IPS DF 4.7 (cell line): ENCODE measurements around the gene DESI2.
"Not testable (repeated sequence)": the region's sequence is repeated elsewhere in the genome, so short reads cannot be mapped to it uniquely, and the experiment has no call there.

Experiments used
- DNase-seq: peaks from one replicate; pipeline ENCODE4 v3.0.0-alpha.2; 2013; ENCODE audit warnings: low spot score; ENCODE audit errors: extremely low read depth

The DESI2 gene

DNA sequence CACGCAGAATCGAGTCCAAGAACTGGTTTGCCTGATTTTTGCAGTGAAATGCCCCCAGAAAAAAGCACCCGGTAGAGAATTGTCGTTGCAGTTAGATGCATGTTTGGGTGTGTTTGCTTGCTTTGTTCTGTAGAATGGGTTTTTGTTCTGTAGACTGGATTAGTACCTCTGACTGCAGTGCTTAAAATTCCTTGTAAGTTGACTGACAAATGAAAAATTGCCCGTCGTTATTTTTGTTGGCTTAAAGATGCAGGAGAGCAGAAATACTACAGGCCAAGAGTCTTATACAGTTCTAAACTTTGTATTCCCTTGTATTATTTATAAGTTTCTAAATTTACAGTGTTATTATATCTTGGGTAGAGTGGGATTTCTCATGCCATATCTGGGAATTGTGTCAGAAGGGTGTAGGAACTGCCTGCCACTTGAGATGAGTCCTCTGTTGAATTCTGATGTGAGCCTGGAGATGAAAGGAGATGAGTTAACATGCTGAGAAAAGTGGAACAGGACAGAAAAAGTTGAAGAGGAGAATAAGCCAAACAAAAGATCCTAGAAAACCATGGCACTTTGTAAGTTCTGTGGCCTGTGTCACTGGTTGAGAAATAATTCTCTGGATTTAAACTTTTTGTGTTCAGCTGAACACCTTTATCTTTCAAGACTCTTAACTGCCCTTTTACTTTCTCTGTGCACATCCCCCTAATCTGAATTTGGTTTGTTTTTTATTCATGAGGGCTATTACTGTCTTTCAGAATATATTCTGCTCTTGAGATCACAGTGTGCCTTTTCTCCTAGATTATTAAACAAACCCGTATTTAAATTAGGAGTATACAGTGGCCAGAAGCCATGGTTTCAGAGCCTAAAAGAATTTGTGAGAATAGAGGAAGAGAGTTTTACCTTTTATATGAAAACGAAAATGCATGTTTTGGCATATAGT is 1.4 kb downstream of the DESI2 start:
- no peak for DNase-seq

DNA sequence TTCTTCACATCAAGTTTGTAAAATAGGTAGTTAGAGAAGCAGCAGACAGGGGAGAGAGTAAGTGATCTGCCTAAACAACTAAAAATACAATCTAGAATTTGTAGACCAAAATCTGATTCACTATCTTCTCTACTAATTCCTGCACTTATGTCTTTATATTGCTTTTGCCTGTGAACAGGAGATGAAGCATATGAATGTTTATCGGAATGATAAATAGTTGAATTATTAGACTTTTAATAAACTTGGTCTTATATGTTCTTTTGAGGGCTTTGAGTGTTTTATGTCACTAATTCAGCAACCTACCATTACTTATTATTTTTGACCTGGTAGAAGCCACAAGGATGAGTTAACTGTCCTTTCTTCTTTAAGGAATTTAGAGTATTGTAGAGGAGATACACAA is 2.3 kb downstream of the DESI2 start:
- DNase-seq: no peak

DNA sequence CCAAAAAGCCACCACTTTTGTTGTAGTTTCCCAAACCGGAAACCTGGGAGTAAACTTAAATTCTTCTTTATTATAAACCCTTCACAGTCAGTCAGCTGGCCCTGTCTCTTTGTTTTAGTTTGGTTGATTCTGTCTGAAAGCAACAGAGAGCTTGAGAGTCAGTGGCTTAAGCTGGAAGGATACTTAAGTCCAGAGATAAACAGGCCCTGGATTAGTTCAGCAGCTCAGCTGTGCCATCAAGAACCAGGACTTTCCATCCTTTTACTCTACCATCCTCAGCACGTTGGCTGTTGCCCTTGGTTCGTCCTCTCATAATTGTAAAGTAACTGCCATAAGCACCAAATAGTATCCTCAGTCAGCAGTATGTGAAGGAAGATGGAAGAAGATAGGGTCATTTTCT is 4.5 kb downstream of the DESI2 start:
- no peak for DNase-seq

DNA sequence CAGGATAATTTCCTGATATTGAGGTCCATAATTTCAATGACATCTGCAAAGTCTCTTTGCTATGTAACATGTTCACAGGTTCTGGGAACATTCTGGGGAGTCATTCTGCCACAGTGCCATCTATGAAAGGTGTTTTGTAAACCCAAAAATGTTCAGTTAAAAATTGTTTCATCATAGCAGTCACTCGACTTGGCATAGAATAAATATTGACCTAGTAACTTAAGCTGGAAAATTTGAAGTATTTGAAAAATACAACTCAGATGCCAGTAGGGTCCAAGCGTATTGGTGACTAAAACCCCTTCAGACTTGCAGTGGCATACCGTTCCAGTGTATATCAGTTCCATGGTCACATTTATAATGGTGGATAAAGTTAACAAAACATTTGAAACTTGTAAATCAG is 6.8 kb downstream of the DESI2 start:
- no peak for DNase-seq

DNA sequence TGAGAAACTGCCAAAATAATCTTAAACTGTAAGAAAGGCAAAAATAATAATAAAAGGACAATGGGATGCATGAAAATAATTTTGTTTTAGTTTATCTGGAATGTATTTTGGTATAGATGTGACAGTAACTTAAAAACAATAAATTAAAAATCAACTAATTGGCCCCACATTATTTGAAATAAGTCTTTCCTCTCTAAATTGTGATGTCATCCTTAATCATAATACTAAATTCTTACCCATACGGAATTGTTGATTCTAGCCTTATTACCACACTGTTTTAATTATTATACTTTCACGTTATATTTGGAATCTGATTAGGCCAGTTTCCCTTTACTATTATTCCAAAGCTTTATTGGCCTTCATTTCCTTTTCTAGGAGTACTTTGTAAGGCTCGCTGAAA is 7.7 kb downstream of the DESI2 start:
- DNase-seq: no peak

DNA sequence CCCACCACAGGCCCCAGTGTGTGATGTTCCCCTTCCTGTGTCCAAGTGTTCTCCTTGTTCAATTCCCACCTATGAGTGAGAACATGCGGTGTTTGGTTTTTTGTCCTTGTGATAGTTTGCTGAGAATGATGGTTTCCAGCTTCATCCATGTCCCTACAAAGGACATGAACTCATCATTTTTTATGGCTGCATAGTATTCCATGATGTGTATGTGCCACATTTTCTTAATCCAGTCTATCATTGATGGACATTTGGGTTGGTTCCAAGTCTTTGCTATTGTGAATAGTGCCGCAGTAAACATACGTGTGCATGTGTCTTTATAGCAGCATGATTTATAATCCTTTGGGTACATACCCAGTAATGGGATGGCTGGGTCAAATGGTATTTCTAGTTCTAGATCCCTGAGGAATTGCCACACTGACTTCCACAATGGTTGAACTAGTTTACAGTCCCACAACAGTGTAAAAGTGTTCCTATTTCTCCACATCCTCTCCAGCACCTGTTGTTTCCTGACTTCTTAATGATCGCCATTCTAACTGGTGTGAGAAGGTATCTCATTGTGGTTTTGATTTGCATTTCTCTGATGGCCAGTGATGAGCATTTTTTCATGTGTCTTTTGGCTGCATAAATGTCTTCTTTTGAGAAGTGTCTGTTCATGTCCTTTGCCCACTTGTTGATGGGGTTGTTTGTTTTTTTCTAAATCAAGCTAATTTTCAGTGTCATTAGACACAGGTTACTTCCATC is 8.8 kb downstream of the DESI2 start:
- not testable (repeated sequence) for DNase-seq

DNA sequence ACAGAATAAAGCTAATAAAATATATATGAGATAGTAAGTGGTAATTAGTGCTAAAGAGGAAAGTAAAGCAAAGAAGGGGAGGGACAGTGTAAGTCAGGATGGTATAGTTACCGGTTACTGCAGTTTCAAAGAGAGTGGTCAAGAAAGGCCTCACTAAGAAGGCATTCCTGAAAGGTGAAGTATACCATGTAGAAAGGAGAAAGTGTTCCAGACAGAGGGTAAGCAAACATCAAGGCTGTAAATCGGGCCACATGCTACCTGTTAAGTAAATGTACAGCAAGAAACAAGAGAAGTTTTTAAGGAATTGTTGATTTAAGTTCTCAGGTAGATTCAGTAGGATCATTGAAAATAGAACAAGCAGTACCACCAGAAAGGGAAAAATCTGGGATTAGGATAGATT is 9.7 kb downstream of the DESI2 start:
- no peak for DNase-seq

DNA sequence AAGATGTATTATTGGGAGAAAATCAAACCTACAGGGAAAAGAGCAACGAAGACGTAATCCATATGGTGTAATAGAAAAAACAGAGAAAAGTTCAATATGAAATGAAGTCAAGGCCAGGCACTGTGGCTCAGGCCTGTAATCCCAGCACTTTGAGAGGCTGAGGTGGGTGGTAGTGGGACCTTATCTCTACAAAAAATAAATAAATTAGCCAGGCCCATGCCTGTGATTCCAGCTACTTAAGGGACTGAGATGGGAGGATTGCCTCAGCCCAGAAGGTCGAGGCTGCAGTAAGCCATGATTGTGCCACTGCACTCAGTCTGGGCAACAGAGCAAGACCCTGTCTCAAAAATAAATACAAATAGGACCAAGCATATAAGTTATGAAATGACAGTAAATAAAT is 11.4 kb downstream of the DESI2 start:
- no peak for DNase-seq

DNA sequence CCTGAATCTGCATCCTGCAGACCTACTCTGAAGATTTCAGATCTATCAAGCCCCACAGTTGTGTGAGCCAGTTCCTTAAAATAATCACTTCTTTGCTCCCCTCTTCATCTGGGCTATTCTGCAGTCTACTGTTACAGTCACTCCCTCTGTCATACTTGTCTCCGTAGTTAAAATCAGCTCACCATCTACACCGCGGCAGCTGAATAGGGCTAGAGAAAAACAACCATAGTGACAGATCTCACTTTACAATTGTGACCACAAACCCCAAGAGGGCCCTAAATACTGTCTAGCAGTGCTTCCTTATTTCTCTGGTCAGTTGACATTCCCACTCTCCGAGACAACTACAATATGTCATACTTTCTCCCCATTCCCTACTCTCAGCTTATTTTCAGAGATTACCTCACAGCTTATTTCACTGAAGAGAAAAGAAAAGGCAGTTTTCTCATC is 12.9 kb downstream of the DESI2 start:
- DNase-seq: no peak

DNA sequence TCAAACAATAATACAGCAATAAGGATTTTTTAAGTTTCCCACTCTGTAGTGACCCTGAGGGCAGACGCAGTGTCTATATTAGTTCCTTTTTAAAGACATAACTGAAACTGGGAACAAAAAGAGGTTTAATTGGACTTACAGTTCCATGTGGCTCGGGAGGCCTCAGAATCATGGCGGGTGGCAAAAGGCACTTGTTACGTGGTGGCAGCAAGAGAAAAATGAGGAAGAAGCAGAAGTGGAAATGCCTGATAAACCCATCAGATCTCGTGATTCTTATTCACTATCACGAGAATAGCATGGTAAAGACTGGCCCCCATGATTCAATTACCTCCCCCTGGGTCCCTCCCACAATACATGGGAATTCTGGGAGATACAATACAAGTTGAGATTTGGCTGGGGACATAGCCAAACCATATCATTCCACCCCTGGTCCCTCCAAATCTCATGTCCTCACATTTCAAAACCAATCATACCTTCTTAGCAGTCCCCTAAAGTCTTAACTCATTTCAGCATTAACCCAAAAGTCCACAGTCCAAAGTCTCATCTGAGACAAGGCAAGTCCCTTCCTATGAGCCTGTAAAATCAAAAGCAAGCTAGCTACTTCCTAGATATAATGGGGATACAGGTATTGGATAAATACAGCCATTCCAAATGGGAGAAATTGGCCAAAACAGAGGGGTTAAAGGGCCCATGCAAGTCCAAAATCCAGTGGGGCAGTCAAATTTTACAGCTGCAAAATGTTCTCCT is 13.9 kb downstream of the DESI2 start:
- not testable (repeated sequence) for DNase-seq

DNA sequence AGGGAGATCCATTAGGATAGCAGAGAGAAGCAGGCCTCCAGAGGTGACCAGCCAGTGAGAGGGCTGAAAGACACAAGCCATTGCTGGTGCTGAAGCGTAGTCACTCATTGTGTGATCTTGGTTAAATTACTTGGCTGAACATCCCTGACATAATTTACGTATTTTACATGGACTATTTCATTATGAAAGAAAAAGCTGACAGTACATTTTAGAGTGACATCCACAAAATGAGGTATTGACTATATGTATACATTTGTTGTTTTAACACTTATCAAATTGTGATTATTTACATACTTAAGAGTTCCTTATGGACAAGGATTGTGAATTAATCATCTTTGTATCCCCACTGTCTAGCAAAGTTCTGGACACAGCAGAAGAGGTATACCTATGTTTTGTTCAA is 14.9 kb downstream of the DESI2 start:
- DNase-seq: no peak

DNA sequence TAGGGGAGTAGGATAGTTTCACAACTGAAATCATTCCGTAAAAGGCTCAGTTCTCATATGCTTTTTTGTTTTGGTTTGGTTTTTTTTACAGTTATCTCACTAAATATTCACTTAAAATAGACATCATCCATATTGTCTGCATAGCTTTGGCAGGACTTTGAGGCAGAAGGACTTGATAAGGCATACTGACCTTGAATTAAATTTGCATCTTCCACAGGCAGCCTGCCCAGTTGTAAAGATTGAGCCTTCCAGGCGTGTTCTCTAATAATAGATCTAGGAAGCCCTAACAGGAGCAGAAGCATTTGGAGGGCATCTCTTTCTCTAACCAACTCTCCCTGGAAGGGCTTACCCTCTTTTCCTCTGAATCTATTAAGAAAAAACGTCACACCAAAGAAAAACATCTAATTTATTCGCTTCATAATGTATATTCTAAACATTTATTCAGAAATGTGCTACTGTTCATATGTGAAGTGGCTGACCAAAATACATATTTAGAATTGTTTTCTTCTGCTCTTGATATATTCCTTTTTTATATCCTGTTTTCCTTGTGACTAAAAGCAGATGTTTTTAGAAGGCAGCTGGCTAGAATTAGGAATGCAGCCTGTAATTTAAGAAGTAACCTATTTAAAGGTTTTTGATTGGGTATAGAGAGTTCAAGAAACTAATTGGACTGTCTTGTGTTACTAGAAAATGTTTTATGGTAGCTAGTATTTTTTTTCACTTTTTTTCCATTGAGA is 20.2 kb downstream of the DESI2 start:
- no peak for DNase-seq

DNA sequence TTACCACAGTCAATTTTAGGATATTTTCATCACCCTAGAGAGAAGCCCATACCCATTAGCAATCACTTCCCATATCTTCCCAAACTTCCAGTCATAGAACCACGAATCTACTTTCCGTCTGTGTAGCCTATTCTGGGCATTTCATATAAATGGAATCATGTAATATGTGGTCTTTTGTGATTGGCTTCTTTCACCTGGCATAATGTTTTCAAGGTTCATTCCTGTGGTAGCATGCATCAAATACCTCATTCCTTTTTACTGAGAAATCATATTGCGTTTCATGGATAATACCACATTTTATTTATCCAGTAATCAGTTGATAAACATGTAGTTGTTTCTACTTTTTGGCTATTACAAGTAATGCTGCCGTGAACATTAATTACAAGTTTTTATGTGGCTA is 21.5 kb downstream of the DESI2 start:
- no peak for DNase-seq

DNA sequence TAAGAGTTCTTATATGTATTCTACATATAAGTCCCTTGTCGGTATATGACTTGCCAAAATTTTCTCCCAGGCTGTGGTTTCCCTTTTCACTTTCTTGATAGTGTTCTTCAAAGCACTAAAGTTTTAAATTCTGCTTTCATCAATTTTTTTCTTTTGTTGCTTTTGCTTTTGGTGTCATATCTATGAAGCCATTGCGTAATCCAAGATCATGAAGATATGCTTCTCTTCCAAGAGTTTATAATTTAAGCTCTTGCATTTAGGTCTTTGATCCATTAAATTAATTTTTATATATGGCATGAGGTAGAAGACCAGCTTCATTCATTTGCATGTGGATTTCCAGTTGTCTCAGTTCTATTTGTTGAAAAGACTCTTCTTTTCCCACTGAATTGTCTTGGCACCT is 22.2 kb downstream of the DESI2 start:
- no peak for DNase-seq

DNA sequence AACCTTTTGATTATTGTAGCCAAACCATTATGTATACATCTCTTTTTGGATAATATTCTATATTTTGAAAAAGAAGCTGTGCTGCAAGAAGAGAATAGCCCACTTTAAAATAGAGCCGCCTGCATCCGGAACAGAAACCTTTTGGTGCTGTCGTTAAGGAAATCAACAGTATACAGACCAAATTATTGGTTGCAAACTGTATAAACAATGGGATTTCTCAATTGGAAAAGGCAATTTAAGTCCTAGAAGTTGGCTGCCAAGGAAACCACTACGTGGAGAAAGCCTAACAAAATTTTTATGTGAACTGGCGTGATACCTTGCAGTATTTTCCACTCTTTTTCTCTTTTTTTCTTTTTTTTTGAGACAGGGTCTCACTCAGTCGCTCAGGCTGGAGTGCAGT is 25.8 kb downstream of the DESI2 start:
- no peak for DNase-seq

DNA sequence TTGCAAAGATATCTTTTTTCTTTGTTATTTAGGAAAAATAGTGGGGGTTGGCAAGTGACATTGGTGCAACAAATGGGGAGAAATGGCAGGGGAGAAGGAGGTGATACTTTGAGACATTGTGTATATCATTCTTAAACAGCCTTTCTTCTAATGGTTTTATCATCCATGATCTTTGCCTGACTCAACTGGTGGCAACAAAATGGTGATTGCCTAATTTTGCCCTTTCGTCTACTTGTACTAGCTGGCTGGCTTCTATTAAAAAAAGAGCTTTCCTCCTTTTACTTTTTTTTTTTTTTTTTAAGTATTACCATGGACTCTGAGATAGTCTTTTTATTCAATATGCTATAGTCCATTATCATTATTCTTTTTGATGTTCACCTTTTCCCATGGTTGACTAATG is 27.7 kb downstream of the DESI2 start:
- DNase-seq: no peak

DNA sequence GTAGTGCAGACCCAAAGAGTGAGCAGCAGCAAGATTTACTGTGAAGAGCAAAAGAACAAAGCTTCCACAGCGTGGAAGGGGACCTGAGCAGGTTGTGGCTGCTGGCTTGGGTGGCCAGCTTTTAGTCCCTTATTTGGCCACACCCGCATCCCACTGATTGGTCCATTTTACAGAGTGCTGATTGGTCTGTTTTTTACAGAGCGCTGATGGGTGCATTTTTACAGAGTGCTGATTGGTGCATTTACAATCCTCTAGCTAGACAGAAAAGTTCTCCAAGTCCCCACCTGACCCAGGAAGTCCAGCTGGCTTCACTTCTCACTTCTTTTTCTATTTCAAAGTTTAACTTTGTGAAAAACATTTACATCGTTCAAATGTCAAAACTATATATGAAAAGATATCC is 29.2 kb downstream of the DESI2 start:
- not testable (repeated sequence) for DNase-seq

DNA sequence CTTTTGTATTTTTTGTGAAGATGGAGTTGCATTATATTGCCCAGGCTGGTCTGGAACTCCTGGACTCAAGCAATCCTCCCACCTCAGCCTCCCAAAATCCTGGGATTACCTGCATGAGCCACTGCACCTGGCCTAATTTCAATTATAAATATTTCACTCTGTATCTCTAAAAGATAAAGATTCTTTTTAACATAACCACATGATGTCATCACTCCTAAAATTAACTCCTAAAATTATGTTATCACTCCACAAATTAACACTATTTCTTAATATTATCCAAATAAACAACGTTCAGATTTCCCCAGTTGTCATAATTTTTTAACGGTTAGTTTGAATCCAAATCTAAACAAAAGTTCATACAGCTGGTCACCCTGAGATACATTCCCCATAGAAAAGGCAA is 43.0 kb downstream of the DESI2 start:
- no peak for DNase-seq

DNA sequence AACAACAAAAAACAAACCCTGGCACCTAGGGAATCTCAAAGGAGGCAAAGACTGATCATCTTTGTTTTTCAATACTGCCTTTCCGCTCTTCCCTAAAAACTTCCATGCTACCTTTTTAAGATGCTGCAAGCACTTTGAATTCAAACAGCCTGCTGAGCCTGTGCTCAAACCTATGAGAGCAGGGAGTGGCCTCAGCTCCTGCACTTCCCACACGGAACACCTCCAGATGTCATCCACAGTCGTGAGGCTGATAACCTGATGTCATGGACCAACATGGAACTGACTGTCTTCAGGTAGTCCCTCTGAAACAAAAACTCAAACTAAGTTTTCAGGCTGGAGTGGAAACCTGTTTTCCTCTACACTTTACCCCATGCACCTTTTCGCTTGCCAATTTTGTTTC is 46.8 kb downstream of the DESI2 start:
- DNase-seq: no peak

DNA sequence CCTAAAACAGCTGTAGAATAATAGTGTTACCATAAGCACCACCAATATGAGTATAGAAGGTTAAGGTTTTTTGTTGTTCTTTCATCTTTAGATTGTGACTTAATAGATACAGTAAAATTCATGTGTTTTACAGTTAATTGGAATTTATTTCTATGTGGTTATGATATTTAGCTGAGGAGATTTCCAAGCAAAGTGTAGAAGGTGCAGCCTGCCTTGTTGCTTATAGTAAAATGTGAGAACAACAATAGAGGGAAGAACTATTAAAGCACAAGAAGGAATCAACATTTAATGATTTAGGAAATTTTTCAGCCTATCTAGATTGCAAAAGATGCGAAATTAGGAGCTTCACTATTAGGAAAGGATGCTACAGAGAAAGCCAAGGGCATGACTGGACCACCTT is 47.9 kb downstream of the DESI2 start:
- no peak for DNase-seq

DNA sequence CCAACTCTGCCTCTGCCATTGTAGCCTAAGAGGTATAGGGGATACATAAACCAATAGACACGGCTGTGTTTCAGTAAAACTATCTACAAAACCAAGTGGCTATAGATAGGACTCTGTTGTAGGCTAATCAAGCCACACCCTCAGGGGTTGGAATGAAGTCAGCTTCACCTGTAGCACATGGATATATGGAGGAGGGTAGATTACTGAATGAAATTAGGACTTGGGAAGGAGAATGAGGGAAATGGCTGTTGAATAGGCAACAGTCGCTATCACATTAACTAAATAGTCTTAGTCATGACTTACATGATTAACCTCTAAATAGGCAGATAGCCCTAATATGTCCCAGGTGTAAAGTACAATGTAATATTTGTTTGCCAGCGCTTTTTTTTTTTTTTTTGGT is 49.7 kb downstream of the DESI2 start:
- DNase-seq: no peak
